Activated CD8-positive, alpha-beta T cell treated with anti-CD3 and anti-CD28 coated beads for 36 hours (primary cell): ENCODE results near the gene NOS2. TPM values are rescaled to one million over a fixed set of nuclear protein-coding genes. Genes with fewer than 3 reads are reported as not detected.
"Not testable (repeated sequence)": the region's sequence is repeated elsewhere in the genome, so short reads cannot be mapped to it uniquely, and the experiment has no call there.

Source experiments
- ATAC-seq: fragments of 200-7000 bp; cut with Tn5 transposase; one replicate; pipeline ENCODE4 v1.10.0; 2021; ENCODE audit warnings: mild to moderate bottlenecking, moderate library complexity
- CTCF ChIA-PET: fragments of 350-600 bp; sonication (Branson Sonifier 250); formaldehyde crosslinking; loops from one replicate; lab custom pipeline; 2021; ENCODE audit warnings: antibody characterized with exemption; lab: Charles Lee
- POLR2A ChIA-PET: fragments of 350-600 bp; sonication (Branson Sonifier 250); formaldehyde crosslinking; loops from one replicate; lab custom pipeline; 2021; ENCODE audit warnings: antibody characterized with exemption; lab: Charles Lee
- DNase-seq: peaks from one replicate; pipeline ENCODE4 v3.0.0-alpha.2; 2020
- H3K27ac Mint-ChIP-seq: one replicate; pipeline ENCODE4 v1.8.0; 2021; ENCODE audit warnings: mild to moderate bottlenecking, mixed read lengths
- H3K27me3 Mint-ChIP-seq: one replicate; pipeline ENCODE4 v1.8.0; 2021; ENCODE audit warnings: mixed read lengths
- H3K36me3 Mint-ChIP-seq: one replicate; pipeline ENCODE4 v1.8.0; 2021; ENCODE audit warnings: low read depth, mixed read lengths
- H3K4me1 Mint-ChIP-seq: one replicate; pipeline ENCODE4 v1.8.0; 2021; ENCODE audit warnings: low read depth, mixed read lengths
- H3K4me3 Mint-ChIP-seq: one replicate; pipeline ENCODE4 v1.8.0; 2021; ENCODE audit warnings: mild to moderate bottlenecking, moderate library complexity, mixed read lengths
- H3K9me3 Mint-ChIP-seq: one replicate; pipeline ENCODE4 v1.8.0; 2021; ENCODE audit warnings: mixed read lengths
- intact Hi-C: fragments of 100-400 bp; cut with micrococcal nuclease; formaldehyde crosslinking; loops from one replicate; pipeline ENCODE4 v1.10.0; 2022
- total RNA-seq, 2 experiments: library from RNA; stranded (reverse); gene quantifications; one replicate each; pipeline ENCODE4 v1.2.3, GENCODE V29; 2021
- TF ChIP-seq, protein P1 (sequence below): fragments of 200-600 bp; IDR thresholded peaks from one replicate; pipeline ENCODE4 v1.8.0; 2022; ENCODE audit warnings: antibody characterized with exemption, mild to moderate bottlenecking

NOS2 gene
- total RNA-seq, 2 experiments from 2014 or later = not detected

DNA sequence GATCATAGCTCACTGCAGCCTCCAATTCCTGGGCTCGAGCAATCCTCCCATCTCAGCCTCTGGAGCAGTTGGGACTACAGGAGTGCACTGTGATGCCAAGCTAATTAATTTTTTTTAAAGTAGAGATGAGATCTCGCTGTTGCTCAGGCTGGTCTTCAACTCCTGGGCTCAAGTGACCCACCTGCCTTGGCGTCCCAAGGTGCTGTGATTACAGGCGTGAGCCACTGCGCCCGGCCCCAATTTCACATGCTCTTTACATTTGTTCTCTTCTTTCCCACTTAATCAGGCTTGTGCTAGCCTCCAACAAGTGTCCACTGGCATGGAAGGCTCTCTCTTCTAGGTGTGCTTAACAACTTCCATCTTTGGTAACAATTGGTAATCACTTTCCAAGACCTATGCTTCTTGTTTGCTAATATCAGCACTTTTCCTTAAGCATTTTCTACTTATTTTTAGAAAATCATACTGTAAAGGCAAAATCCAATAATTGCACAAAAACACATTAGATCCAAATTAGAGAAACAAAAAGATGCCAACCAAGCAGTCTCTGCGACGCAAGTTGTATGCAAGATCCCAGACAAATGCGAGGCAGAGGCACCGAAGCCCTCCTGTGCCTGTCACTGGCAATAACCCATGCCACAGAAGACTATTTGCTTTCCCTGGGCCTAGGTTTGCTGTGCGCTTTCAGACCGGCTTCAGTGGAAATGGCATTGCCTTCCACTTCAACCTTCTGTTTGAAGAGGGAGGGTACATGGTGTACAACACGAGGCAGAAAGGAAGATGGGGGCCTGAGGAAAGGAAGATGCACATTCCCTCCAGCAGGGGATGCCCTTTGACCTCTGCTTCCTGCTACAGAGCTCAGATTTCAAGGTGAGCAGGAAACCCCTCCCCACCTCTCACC is 52.6 kb downstream of the NOS2 start:
- H3K9me3 Mint-ChIP-seq = no peaks in the 10 kb centered on the region
- H3K4me1 Mint-ChIP-seq = no peaks in the 10 kb centered on the region
- TF ChIP-seq, protein P1, sequence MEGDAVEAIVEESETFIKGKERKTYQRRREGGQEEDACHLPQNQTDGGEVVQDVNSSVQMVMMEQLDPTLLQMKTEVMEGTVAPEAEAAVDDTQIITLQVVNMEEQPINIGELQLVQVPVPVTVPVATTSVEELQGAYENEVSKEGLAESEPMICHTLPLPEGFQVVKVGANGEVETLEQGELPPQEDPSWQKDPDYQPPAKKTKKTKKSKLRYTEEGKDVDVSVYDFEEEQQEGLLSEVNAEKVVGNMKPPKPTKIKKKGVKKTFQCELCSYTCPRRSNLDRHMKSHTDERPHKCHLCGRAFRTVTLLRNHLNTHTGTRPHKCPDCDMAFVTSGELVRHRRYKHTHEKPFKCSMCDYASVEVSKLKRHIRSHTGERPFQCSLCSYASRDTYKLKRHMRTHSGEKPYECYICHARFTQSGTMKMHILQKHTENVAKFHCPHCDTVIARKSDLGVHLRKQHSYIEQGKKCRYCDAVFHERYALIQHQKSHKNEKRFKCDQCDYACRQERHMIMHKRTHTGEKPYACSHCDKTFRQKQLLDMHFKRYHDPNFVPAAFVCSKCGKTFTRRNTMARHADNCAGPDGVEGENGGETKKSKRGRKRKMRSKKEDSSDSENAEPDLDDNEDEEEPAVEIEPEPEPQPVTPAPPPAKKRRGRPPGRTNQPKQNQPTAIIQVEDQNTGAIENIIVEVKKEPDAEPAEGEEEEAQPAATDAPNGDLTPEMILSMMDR = no peak
- H3K36me3 Mint-ChIP-seq = no peaks in the 10 kb centered on the region
- DNase-seq (no peak), ATAC-seq (no peak)
- H3K4me3 Mint-ChIP-seq = no peak overlapping the region
- ChIA-PET POLR2A (interaction anchor here (1.0 kb wide), 1 partner anchor 31 kb away, joined by 3 read pairs; no protein-coding TSS in a partner anchor), CTCF (interaction anchor here (0.9 to 1.8 kb wide), 3 partner anchors 12 to 132 kb away, joined by 3 to 4 read pairs (median 4); no protein-coding TSS in a partner anchor)
- intact Hi-C loops = no loop called here
- no peaks in the 10 kb centered on the region for H3K27me3 Mint-ChIP-seq
- no peak overlapping the region for H3K27ac Mint-ChIP-seq

DNA sequence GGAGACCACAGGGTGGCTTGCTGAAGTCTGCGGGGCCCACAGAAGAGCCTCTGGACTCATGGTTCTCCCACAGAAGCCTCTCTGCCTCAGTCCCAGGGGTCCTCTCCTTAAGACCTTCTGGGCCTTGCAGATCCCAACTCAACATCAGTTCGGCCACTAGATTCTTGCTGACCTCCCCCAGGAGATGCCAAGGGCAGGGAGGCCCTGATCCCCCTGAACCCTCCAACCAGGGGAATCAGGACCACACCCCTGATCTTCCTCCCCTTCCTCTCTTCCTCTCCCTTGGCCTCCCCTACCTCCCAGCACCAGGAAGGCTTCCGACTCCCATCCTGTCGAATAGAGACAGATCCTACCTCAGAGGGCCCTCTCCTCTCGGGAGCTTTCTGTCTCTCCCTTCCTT is 53.4 kb downstream of the NOS2 start:
- DNase-seq (no peak), ATAC-seq (no peak)
- TF ChIP-seq, protein P1 = no peak
- no peaks in the 10 kb centered on the region for H3K9me3 Mint-ChIP-seq
- POLR2A ChIA-PET = interaction anchor here (1.0 kb wide), 1 partner anchor 32 kb away, joined by 3 read pairs; no protein-coding TSS in a partner anchor
- no peaks in the 10 kb centered on the region for H3K4me1 Mint-ChIP-seq
- CTCF ChIA-PET = interaction anchor here (0.9 kb wide), 1 partner anchor 13 kb away, joined by 3 read pairs; no protein-coding TSS in a partner anchor
- no peaks in the 10 kb centered on the region for H3K36me3 Mint-ChIP-seq
- no peak overlapping the region for H3K27ac Mint-ChIP-seq
- no peaks in the 10 kb centered on the region for H3K27me3 Mint-ChIP-seq
- intact Hi-C loops = no loop called here
- H3K4me3 Mint-ChIP-seq = no peak overlapping the region

DNA sequence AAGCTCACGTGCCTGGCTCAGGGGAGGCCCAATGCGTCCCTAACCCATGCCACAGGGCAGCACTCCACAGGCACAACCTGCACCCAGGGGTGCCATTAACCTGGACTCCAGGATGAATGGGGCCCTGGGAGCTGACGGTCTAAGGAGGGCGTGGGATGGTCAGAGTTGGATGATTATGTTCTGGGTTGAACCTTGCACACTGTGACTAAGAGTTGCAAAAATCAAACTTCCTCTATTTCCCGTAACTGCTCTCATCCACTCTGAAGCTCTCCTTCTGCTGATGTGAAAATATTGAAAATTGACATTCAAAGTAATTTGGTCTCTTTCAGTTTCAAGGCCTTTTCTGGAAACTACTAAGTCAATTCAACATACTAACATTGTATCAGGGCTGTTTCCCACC is 54.0 kb downstream of the NOS2 start:
- DNase-seq, H3K9me3 Mint-ChIP-seq, H3K36me3 Mint-ChIP-seq, H3K4me1 Mint-ChIP-seq, ATAC-seq, H3K4me3 Mint-ChIP-seq, H3K27ac Mint-ChIP-seq, intact Hi-C loops, POLR2A ChIA-PET, H3K27me3 Mint-ChIP-seq: not testable (repeated sequence)
- CTCF ChIA-PET = interaction anchor here (0.9 kb wide), 1 partner anchor 14 kb away, joined by 3 read pairs; no protein-coding TSS in a partner anchor

DNA sequence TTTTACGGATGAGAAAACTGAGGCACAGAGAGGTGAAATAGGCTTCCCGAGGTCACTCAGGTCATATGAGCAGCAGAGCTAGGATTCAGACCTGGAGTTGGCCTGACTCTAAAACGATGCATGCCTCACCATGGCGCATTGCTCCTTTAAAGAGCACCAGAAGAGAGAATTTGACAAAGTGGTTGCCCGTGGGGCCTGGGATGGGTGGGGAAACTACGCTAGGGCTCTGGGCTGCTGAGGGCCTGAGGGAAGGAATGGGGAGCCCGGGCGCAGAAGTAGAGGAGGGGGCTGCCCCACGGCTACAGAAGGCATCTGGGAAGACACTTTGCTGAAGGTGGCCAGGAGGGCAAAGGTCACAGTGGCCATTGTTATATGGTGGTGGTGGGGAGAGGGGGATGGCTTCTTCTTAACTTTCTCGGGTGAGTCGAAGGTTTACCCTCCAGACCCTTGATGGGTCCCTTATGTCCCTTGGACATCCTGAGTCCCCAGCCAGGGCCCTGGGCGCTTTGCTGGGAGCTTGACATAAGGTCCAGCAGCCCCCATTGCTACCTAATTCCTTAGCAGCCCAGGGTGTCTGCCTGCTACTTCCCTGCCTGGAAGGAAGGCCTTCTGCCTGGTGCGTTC is 55.0 kb downstream of the NOS2 start:
- H3K4me3 Mint-ChIP-seq, H3K9me3 Mint-ChIP-seq, DNase-seq, CTCF ChIA-PET, intact Hi-C loops, ATAC-seq, POLR2A ChIA-PET, H3K4me1 Mint-ChIP-seq, H3K27me3 Mint-ChIP-seq, H3K36me3 Mint-ChIP-seq, H3K27ac Mint-ChIP-seq: not testable (repeated sequence)

DNA sequence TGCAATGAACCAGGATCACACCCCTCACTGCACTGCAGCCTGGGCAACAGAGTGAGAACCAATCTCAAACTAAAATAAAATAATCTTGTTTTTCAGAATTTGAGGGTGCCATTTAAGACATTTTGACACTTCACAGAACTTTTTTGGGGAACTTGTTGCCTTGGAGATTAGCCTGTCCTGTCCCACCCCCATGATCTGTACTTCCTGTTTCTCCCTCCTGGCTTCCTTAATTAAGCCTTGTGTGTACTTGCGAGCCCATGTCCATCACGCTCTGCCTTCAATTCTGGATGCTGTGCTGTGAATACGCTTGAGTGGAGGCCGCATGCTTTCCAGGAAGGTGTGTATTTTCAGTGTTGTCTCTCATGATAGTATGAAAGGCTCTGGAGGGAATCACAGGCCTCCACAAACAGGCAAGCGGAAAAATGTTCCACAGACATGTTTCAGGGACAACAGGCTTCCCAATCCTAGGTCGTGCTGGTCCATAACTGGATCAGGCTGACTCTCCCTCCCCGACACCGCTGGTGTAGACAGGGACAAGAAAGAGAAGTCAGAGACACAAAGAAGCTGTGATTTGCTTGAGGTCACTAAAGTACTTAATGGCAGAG is 56.9 kb downstream of the NOS2 start:
- no peaks in the 10 kb centered on the region for H3K4me1 Mint-ChIP-seq
- H3K4me3 Mint-ChIP-seq = no peak overlapping the region
- DNase-seq (no peak), ATAC-seq (no peak)
- H3K9me3 Mint-ChIP-seq = no peaks in the 10 kb centered on the region
- TF ChIP-seq, protein P1 = no peak
- H3K27ac Mint-ChIP-seq = no peak overlapping the region
- no peaks in the 10 kb centered on the region for H3K36me3 Mint-ChIP-seq
- intact Hi-C loops = no loop called here
- ChIA-PET POLR2A (no interaction called here), CTCF (no interaction called here)
- no peaks in the 10 kb centered on the region for H3K27me3 Mint-ChIP-seq
